ENCODE measurements around the gene PLBD1.

The PLBD1 gene

GRCh38 chr12:14567351-14568162, at the start of gene PLBD1:
Gene PLBD1 (minus strand): TSS chr12:14567883. CDS start chr12:14567696, 187 bp downstream.
- DNase-seq (ENCODE audit: low read depth in 2 of 2, low spot score in 1 of 2) = no peak

GRCh38 chr12:14614704-14615121, 47.0 kb upstream of the PLBD1 start:
- DNase-seq (ENCODE audit: low read depth in 2 of 2, low spot score in 1 of 2) = no peak

- no peak for DNase-seq (ENCODE audit: low read depth in 2 of 2, low spot score in 1 of 2)
These were observed 46.0 kb upstream of the PLBD1 start for GRCh38 chr12:14613718-14614117.

GRCh38 chr12:14612898-14613445, 45.3 kb upstream of the PLBD1 start:
- no peak for DNase-seq (ENCODE audit: low read depth in 2 of 2, low spot score in 1 of 2)

GRCh38 chr12:14612250-14612649, 44.6 kb upstream of the PLBD1 start:
- no peak for DNase-seq (ENCODE audit: low read depth in 2 of 2, low spot score in 1 of 2)

GRCh38 chr12:14611640-14612203, 44.0 kb upstream of the PLBD1 start:
- DNase-seq (ENCODE audit: low read depth in 2 of 2, low spot score in 1 of 2) = no peak

- no peak for DNase-seq (ENCODE audit: low read depth in 2 of 2, low spot score in 1 of 2)
These were observed 39.9 kb upstream of the PLBD1 start for GRCh38 chr12:14607568-14607967.

GRCh38 chr12:14605401-14605989, 37.8 kb upstream of the PLBD1 start:
- DNase-seq (ENCODE audit: low read depth in 2 of 2, low spot score in 1 of 2) = no peak

GRCh38 chr12:14601692-14602478, 34.2 kb upstream of the PLBD1 start:
- no peak for DNase-seq (ENCODE audit: low read depth in 2 of 2, low spot score in 1 of 2)

- DNase-seq (ENCODE audit: low read depth in 2 of 2, low spot score in 1 of 2) = no peak
These were observed 29.8 kb upstream of the PLBD1 start for GRCh38 chr12:14597480-14597879.

GRCh38 chr12:14591719-14592118, 24.0 kb upstream of the PLBD1 start:
- no peak for DNase-seq (ENCODE audit: low read depth in 2 of 2, low spot score in 1 of 2)

GRCh38 chr12:14589169-14590004, 21.7 kb upstream of the PLBD1 start:
- DNase-seq (ENCODE audit: low read depth in 2 of 2, low spot score in 1 of 2) = no peak

- no peak for DNase-seq (ENCODE audit: low read depth in 2 of 2, low spot score in 1 of 2)
These were observed 20.9 kb upstream of the PLBD1 start for GRCh38 chr12:14588571-14588970.

- DNase-seq (ENCODE audit: low read depth in 2 of 2, low spot score in 1 of 2) = no peak
These were observed 11.0 kb upstream of the PLBD1 start for GRCh38 chr12:14578646-14579045.

GRCh38 chr12:14577344-14577743, 9.7 kb upstream of the PLBD1 start:
- DNase-seq (ENCODE audit: low read depth in 2 of 2, low spot score in 1 of 2) = no peak

GRCh38 chr12:14576896-14577295, 9.2 kb upstream of the PLBD1 start:
- no peak for DNase-seq (ENCODE audit: low read depth in 2 of 2, low spot score in 1 of 2)

- no peak for DNase-seq (ENCODE audit: low read depth in 2 of 2, low spot score in 1 of 2)
These were observed 7.9 kb upstream of the PLBD1 start for GRCh38 chr12:14575585-14575984.

GRCh38 chr12:14573118-14573517, 5.4 kb upstream of the PLBD1 start:
- no peak for DNase-seq (ENCODE audit: low read depth in 2 of 2, low spot score in 1 of 2)

- no peak for DNase-seq (ENCODE audit: low read depth in 2 of 2, low spot score in 1 of 2)
These were observed 4.7 kb upstream of the PLBD1 start for GRCh38 chr12:14572401-14572800.

GRCh38 chr12:14571779-14572178, 4.1 kb upstream of the PLBD1 start:
- no peak for DNase-seq (ENCODE audit: low read depth in 2 of 2, low spot score in 1 of 2)

Data from stimulated activated CD8-positive, alpha-beta memory T cell treated with anti-CD3 and anti-CD28 coated beads, Interleukin-4, amount 100 ng/mL, for 1 hour (primary cell).